RWPE1 (cell line): ENCODE results near the gene CHKA.

Experiments
- CTCF ChIA-PET: fragments of 350-600 bp; sonication (Branson Sonifier 250); formaldehyde crosslinking; extraction: SDS; loops from one replicate; lab custom pipeline; 2021; lab: Yijun Ruan, JAX
- POLR2A ChIA-PET: fragments of 400-600 bp; formaldehyde crosslinking; extraction: SDS; loops from one replicate; lab custom pipeline; 2020; ENCODE audit warnings: antibody characterized with exemption; ENCODE audit not compliant: low non-redundant PET; lab: Yijun Ruan, JAX
- DNase-seq: peaks from one replicate; pipeline ENCODE4 v3.0.0; 2012; ENCODE audit warnings: low spot score
- H3K27ac ChIP-seq: fragments of 450-650 bp; 2 replicates; pipeline ENCODE4 v1.5.1; 2017
- CTCF ChIP-seq: fragments of 450-650 bp; conservative IDR thresholded peaks from 2 replicates; pipeline ENCODE4 v1.5.1; 2017; ENCODE audit warnings: low read depth, mild to moderate bottlenecking

CHKA gene

DNA sequence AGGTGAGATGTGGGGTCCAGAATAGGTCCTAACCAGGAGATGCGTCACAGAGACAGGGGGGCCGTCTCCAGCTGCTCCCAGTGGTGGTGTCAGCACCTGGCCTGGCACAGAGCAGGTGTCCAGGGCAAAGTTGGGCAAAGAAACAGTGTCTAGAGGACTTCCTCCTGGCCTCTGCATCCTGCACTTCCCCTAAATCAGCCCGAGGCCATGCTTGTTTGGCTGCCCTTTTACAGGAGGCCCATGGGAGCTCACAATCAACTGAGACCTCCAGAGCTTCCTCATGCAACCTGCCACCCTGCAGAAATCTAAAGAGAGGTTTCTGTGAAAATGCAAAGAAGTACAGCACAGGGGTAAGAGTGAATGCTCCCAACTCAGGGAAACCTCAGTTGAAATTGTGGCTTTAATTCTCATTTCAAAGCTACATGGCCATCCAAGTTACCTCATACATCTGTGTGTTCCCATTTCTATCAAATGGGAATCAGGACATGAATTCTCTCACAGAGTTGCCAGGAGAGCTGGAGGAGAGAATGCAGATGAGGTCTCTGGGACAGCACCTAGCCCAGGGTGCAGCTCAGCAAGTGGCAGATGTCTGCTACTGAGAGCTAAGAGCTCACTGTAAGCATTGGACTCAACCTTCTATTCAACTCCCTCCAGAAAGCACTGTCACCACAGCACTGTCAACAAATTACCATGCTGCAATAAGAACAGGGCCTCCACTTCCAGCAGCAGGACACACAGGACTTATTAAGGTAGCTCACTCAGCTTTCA lies 49.7 kb downstream of the CHKA start:
- TF ChIP-seq CTCF: no peak
- ChIA-PET POLR2A (no interaction called here), CTCF (no interaction called here)
- no peak for DNase-seq
- no peak overlapping the region for H3K27ac ChIP-seq

DNA sequence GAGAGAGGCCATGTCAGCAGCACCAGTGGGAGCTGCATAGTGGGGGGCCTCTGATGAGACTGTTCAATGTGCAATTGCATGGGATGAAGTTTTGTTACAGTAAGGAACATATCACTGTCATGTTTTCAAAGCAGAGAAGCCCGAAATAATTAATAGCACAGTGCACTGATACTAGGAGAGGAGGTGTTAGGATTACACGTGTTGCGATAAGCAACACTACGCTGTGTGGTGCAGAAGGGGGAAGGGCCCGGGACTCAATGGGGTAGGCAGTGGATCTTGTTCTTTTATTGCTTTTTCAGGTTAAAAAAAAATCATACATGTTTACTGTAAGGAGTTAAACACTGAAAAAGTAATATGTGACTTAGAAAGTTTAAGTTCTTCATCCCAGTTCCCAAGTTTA lies 53.2 kb downstream of the CHKA start:
- no peak for TF ChIP-seq CTCF
- no peak overlapping the region for H3K27ac ChIP-seq
- POLR2A ChIA-PET: no interaction called here
- CTCF ChIA-PET: no interaction called here
- no peak for DNase-seq

GRCh38 chr11:68066742-68067141 lies 54.4 kb downstream of the CHKA start:
- ChIA-PET CTCF (interaction anchor here (0.6 kb wide), 1 partner anchor 126 kb away, joined by 3 read pairs; no protein-coding TSS in a partner anchor), POLR2A (no interaction called here)
- no peak for TF ChIP-seq CTCF
- no peak for DNase-seq
- H3K27ac ChIP-seq: 0 out of 2 replicates have a peak overlapping the region, but pooled peaks have one; percentile 1

DNA sequence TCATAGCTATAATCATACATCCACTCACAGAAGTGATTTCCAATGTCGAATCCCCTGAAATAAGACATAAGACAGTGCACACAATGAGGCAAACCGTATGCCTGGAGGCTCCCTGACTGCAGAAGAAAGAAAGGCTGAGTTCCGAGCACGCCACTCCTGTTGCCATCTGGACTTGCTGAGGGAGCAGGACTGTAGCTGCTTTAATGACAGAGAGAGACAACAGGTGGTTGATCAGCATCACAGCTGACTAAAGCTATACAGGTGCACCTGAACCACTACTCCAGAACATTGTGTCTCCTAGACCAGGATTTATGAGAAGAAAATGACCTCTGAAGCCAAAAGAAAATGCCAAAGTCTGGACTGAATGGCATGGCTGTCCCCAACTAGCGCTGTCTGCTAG lies 55.3 kb downstream of the CHKA start:
- no peak overlapping the region for H3K27ac ChIP-seq
- no peak for TF ChIP-seq CTCF
- POLR2A ChIA-PET: no interaction called here
- CTCF ChIA-PET: interaction anchor here (0.6 kb wide), 1 partner anchor 127 kb away, joined by 3 read pairs; no protein-coding TSS in a partner anchor
- DNase-seq: no peak

- CTCF ChIA-PET: no interaction called here
- no peak for DNase-seq
- no peak for TF ChIP-seq CTCF
- H3K27ac ChIP-seq: no peak overlapping the region
- POLR2A ChIA-PET: interaction anchor here (0.6 kb wide), 1 partner anchor 56 kb away, joined by 4 read pairs; no protein-coding TSS in a partner anchor
These were observed 56.3 kb downstream of the CHKA start for GRCh38 chr11:68064926-68065325.

GRCh38 chr11:68061508-68061907 lies 59.7 kb downstream of the CHKA start:
- no peak for DNase-seq
- ChIA-PET CTCF (no interaction called here), POLR2A (no interaction called here)
- TF ChIP-seq CTCF: no peak
- H3K27ac ChIP-seq: no peak overlapping the region
